ENCODE results near the gene TH. TPM values are rescaled to one million over a fixed set of nuclear protein-coding genes. Genes with fewer than 3 reads are reported as not detected.

The TH gene
- total and polyA plus RNA-seq, 9 of the 15 experiments (the other 6 are each of a cell fraction or from before 2014, with no cell fraction given) = not detected

- TF ChIP-seq POU5F1 (IDR thresholded peaks at IDR 0.05; ENCODE audit: borderline replicate concordance, low read depth, low read length, partially characterized antibody) (no peak), ZNF592 (IDR thresholded peaks at IDR 0.05) (no peak), CBFB (CRISPR knock-in tag; IDR thresholded peaks at IDR 0.05) (no peak)
These were observed 3.2 kb downstream of the TH start (continued) for GRCh38 chr11:2168286-2169004.

Measured in K562 (cell line).